H1 (cell line): ENCODE results near the gene SLC38A1.

ENCODE experiments used
- ASH2L ChIP-seq: fragments of 200-600, 300-600 bp; sonication (generic); IDR thresholded peaks from one replicate; pipeline ENCODE4 v1.7.1; 2017; ENCODE audit warnings: low read length
- CEBPB ChIP-seq: IDR thresholded peaks from 2 replicates; pipeline ENCODE4 v1.6.1; 2012; ENCODE audit warnings: low read depth, low read length
- CREB1 ChIP-seq: IDR thresholded peaks from 2 replicates; pipeline ENCODE4 v1.6.1; 2012; ENCODE audit warnings: inconsistent platforms
- CTCF ChIP-seq, 3 experiments: IDR thresholded peaks; 1 replicate in 2 of 3; 2 replicates in 1 of 3; pipeline versions ENCODE4 v1.5.1 to v1.6.1; 2011; ENCODE audit warnings: low read length in 3 of 3, mild to moderate bottlenecking in 3 of 3, inconsistent platforms in 2 of 3, low read depth in 1 of 3, moderate library complexity in 1 of 3; ENCODE audit not compliant: insufficient read depth in 1 of 3; ENCODE audit errors: control extremely low read depth in 1 of 3
- EP300 ChIP-seq, 2 experiments: IDR thresholded peaks; 1 replicate in 1 of 2; 2 replicates in 1 of 2; pipeline ENCODE4 v1.6.1; 2011 to 2012; ENCODE audit warnings: low read depth in 2 of 2, low read length in 2 of 2, mild to moderate bottlenecking in 2 of 2, borderline replicate concordance in 1 of 2, inconsistent platforms in 1 of 2, moderate library complexity in 1 of 2
- EZH2 ChIP-seq: fragments of 200-600 bp; sonication (generic); IDR thresholded peaks from 2 replicates; pipeline ENCODE4 v1.7.1; 2012; ENCODE audit warnings: low read depth, mild to moderate bottlenecking, moderate library complexity, low read length, inconsistent platforms; ENCODE audit not compliant: severe bottlenecking
- GABPA ChIP-seq: IDR thresholded peaks from 2 replicates; pipeline ENCODE4 v1.6.1; 2011; ENCODE audit warnings: mild to moderate bottlenecking, low read length, moderate library complexity, borderline replicate concordance; ENCODE audit not compliant: insufficient read depth
- JUND ChIP-seq: IDR thresholded peaks from 2 replicates; pipeline ENCODE4 v1.6.1; 2011; ENCODE audit warnings: mild to moderate bottlenecking, improper control_type of control experiment, low read length
- POLR2A ChIP-seq, 2 experiments: IDR thresholded peaks; 1 replicate in 1 of 2; 2 replicates in 1 of 2; pipeline ENCODE4 v1.6.1; 2011; ENCODE audit warnings: low read depth in 2 of 2, low read length in 2 of 2, mild to moderate bottlenecking in 2 of 2; ENCODE audit errors: control extremely low read depth in 1 of 2
- SIN3A ChIP-seq, 2 experiments: IDR thresholded peaks in 1 of 2; conservative IDR thresholded peaks in 1 of 2; 2 replicates each; pipeline ENCODE4 v1.6.1; 2011 to 2012; ENCODE audit warnings: low read length in 2 of 2, improper control_type of control experiment in 1 of 2, low read depth in 1 of 2, mild to moderate bottlenecking in 1 of 2
- SP1 ChIP-seq: IDR thresholded peaks from 2 replicates; pipeline ENCODE4 v1.6.1; 2011; ENCODE audit warnings: low read depth, low read length

DNA sequence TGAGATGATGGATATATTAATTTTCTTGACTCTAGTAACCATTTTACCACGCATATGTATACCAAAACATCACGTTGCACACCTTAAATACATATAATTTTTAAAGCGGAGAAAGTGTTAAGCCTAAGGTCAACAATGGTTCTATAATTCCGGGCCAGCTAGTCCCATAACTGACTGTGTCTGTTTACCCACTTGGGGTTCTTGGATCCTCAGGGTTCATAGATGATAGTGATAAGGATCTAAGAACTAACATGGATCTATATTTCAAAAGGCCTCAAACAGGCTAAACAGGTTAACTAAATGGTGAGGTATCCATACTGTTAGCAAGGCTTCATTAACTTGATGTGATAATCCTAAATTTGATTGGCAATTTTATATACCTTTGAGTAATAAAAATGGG is 9.8 kb downstream of the SLC38A1 start:
- TF ChIP-seq CTCF (IDR thresholded peaks at IDR 0.05; ENCODE audit: control extremely low read depth in 1 of 3, insufficient read depth in 1 of 3, low read depth in 1 of 3, low read length in 3 of 3) (no peak), EZH2 (no peak), JUND (no peak), CEBPB (no peak), EP300 (IDR thresholded peaks at IDR 0.05; ENCODE audit: borderline replicate concordance in 1 of 2, low read depth in 2 of 2, low read length in 2 of 2) (no peak), CREB1 (no peak), POLR2A (IDR thresholded peaks at IDR 0.05; ENCODE audit: control extremely low read depth in 1 of 2, low read depth in 2 of 2, low read length in 2 of 2) (no peak; a peak in 1 of 3 replicates), SIN3A (conservative IDR thresholded peaks at IDR 0.05 in 1 of 2, IDR thresholded peaks at IDR 0.05 in 1 of 2; ENCODE audit: low read depth in 1 of 2, low read length in 2 of 2) (no peak), SP1 (no peak), ASH2L (no peak), GABPA (no peak)
